Measurements from ENCODE around the gene YWHAG.
"Not testable (repeated sequence)": the region's sequence is repeated elsewhere in the genome, so short reads cannot be mapped to it uniquely, and the experiment has no call there.

The YWHAG gene

DNA sequence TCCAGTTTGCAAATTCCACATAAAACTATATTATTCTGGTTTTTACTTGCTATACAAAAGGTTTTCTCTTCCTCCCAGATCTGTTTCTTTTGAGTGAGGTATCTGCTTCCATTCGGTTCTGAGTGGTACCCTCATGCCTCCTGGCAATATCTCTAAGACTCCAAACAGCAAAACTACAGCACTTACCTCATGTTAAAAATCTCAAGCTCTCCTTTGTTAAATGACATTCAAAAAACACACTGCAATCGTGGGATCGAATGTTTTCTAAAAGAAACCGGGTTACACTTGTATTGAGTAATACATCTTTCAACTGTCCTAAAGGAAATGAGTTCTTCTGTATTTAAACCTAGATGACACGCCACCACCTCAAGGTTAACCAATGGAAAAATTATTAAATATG, 11.1 kb downstream of the YWHAG start:
- no peak for DNase-seq (ENCODE audit: low spot score)

- no peak for DNase-seq (ENCODE audit: low spot score)
Measured at GRCh38 chr7:76346778-76347177, 12.0 kb downstream of the YWHAG start.

DNA sequence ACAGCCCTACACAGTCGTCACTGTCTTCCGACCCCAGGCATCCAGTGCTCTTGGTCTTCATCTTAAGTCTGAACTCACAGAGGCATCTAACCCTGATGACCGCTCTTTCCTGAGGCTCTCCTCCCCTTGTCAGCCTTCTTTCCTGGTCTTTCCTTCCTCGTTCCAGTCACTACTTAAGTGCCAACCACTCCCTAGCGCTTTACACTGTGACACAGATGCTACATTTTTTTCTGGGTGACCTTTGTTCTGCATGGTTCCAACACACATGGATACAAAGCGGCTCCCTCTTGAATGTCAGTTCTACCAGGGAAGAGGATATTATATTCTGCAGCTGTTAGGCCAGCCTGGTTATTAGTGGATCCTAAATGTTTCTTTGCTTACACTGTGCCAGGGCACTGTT, 12.7 kb downstream of the YWHAG start:
- no peak for DNase-seq (ENCODE audit: low spot score)

DNA sequence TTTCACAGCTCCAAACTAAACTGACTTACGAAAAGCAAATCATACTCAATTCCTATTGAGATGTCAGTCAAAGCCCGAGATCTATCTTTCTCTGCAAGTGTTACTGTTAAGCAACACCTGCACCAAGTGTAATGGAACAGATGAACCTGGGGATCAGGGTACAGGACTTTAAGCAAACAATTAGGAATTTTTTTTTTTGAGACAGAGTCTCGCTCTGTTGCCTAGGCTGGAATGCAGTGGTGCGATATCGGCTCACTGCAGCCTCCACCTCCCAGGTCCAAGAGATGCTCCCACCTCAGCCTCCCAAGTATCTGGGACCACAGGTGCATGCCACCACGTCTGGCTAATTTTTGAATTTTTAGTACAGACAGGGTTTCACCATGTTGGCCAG, 14.9 kb downstream of the YWHAG start:
- DNase-seq (ENCODE audit: low spot score) = no peak

- DNase-seq (ENCODE audit: low spot score) = no peak
Measured at GRCh38 chr7:76343294-76343930, 15.4 kb downstream of the YWHAG start.

DNA sequence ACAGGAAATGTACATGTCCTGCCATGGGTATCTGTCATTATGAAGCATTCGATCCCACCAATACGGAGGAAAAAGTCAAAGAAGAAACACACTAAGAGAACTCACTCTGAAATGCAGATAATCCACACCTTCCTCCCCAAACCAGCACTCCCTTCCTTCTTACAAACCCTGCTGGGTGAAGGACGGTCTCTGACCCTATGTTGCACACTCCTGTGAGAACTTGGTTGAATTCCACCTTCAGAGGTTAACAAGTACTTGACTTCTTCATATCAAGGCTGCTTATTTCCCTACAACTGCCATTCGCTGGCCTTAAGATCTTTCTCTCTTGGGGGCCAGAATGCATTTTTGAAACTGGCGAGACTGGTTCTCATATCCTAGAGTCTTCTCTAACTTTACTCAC, 16.6 kb downstream of the YWHAG start:
- no peak for DNase-seq (ENCODE audit: low spot score)

- no peak for DNase-seq (ENCODE audit: low spot score)
Measured at GRCh38 chr7:76340617-76341131, 18.1 kb downstream of the YWHAG start.

DNA sequence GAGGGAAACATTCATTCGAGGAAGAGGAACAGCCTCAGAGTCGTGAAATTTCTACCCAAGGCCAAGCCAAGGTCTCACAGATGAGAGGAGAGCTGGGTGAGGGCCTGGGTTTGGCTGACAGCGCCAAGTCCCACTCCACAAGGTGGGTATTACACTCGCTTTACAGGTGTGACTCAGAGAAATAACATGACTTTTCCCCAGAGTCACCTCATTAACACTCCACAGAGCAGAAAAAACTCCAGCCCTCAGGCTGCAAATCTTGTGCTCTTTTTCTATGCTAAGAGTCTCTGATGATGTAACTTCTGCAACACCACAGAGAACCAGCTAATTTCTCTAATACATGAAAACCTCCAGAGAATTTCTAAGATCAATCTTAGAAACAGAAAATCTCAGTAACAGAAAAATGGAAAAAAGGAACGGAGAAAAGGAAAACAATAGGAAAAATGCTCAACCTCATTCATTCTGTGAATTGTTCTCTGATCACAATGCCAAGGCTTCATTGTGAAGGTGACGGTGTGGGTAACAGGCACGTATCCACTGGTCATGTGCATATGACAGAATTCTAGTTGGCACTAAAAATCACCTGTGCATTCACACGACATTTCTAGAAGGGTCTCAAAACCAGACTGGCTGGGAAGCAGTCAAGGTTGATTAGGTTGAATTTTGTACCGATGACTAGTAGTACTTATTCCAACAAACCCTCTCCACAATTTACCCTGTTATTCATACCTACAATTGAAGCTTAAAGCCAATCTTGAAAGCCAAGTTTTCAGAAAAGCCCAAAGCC, 20.3 kb downstream of the YWHAG start:
- DNase-seq (ENCODE audit: low spot score) = no peak

- DNase-seq (ENCODE audit: low spot score) = no peak
Measured at GRCh38 chr7:76337147-76337546, 21.6 kb downstream of the YWHAG start.

- no peak for DNase-seq (ENCODE audit: low spot score)
Measured at GRCh38 chr7:76336094-76336493, 22.7 kb downstream of the YWHAG start.

DNA sequence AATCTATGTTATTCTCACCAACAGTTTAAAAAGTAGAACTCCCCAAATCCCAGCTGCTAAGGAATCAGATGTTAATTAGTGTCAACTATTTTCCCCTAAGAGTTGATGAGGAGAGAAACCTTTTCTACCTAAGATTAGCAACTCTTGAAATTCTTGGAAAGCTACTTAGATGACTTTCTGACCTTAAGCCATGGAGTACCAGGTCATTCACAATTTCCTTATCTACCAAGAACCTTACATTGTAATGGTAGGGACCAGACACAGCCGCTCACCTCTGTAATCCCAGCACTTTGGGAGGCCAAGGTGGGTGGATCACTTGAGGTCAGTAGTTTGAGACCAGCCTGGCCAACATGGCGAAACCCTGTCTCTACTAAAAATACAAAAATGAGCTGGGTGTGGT, 23.4 kb downstream of the YWHAG start:
- not testable (repeated sequence) for DNase-seq (ENCODE audit: low spot score)

DNA sequence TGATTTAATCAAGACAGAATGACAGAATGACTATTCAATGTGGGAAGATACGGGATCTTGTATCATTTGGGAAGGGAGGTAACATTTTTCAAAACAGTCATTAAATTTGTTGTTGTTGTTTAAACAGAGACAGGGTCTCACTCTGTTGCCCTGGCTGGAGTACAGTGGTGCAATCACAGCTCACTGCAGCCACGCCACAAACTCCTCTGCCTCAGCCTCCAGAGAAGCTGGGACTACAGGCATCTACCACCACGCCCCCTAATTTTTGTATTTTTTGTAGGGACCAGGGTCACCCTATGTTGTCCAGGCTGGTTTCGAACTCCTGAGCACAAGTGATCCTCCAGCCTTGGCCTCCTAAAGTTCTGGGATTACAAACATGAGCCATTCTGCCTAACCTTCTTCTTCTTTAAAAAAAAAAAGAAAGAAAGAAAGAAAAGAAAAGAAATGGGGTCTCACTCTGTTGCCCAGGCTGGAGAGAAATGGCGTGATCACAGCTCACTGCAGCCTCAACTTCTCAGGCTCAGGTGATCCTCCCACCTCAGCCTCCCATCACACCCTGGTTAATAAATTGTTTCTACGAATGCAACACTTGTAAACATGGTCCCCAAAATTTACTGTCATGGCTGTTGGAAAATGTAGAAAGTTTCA, 24.3 kb downstream of the YWHAG start:
- no peak for DNase-seq (ENCODE audit: low spot score)

DNA sequence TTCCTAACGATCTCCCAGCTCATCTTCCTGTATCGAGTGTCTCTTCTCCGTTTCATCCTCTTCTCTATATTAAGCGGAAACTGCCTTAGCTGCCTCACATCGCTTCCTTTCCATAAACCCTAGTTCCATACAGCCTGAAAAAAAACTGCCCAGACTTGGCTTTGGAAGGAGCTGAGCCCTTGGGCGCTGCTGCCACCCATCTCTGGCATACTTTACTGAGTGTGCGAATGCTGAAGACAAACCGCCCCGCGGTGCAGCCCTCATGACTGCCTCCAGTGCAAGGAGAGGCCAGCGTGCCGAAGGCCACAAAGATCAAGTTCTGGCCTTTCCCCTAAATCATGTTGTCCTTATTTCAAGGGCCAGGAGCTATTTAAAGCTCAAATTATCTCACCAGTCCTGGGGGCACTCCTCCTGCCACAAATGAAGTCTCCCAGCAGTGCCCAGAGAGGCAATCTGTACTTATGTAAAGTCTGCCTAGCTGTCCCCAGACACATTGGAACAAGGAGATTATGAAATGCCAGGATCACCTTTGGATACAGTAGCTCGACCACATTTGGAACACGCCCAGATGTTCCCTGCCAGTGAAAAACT, 25.2 kb downstream of the YWHAG start:
- DNase-seq (ENCODE audit: low spot score) = no peak

DNA sequence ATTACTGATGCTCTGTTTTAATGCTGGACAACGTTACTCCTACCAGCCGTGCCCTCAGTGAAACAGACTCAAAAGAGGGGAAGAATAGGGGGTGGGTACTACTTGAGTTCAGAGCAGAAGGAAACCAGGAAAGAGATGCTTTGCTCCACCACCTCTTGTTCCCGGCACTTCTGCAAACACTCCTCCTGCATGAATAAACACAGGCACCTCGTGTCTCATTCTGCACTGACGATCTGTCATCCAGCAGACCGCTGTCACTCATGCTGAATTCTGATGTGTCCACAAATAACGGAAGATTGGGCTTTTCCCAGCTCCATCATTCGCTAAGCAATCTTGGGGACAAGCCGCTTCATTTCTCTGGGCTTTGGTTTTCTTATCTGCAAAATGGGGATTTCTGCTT, 26.7 kb downstream of the YWHAG start:
- no peak for DNase-seq (ENCODE audit: low spot score)

GRCh38 chr7:76330673-76331072, 28.1 kb downstream of the YWHAG start:
- no peak for DNase-seq (ENCODE audit: low spot score)

- DNase-seq (ENCODE audit: low spot score) = no peak
Measured at GRCh38 chr7:76330261-76330660, 28.5 kb downstream of the YWHAG start.

- DNase-seq (ENCODE audit: low spot score) = no peak
Measured at GRCh38 chr7:76329479-76329878, 29.3 kb downstream of the YWHAG start.

GRCh38 chr7:76328389-76328788, 30.4 kb downstream of the YWHAG start:
- DNase-seq (ENCODE audit: low spot score) = no peak

GRCh38 chr7:76327610-76328009, 31.2 kb downstream of the YWHAG start:
- DNase-seq (ENCODE audit: low spot score) = no peak

- no peak for DNase-seq (ENCODE audit: low spot score)
Measured at GRCh38 chr7:76326646-76327233, 32.1 kb downstream of the YWHAG start.

GRCh38 chr7:76325811-76326210, 33.0 kb downstream of the YWHAG start:
- DNase-seq (ENCODE audit: low spot score) = no peak

DNA sequence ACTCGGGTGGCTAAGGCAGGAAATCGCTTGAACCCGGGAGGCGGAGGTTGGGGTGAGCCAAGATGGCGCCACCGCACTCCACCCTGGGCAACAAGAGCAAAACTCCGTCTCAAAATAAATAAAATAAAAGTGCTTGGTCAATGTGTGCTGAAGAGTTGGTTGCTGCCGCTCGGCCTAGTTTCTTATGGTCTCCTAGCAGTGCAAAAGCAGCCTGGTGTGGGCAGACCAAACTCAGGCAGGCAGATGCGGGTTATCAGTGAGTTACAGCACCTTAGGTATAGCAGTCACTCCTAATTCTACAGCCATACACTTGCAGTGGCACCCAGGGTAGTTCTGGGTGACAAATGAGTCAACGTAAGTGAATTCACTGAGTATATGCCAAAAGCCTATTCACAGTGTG, 33.7 kb downstream of the YWHAG start:
- no peak for DNase-seq (ENCODE audit: low spot score)

All from pons (tissue), 1 donor.